ENCODE data around the gene PLEKHB2. TPM values are rescaled to one million over a fixed set of nuclear protein-coding genes. Genes with fewer than 3 reads are reported as not detected.

Gene PLEKHB2
- total and polyA plus RNA-seq, 2 donors from 2014 or later: 85.4 to 110 TPM

GRCh38 chr2:131152074-131152473, 46.9 kb downstream of the PLEKHB2 start:
- DNase-seq (peak in 4 of 5 donors; percentile 30 to 70 (median 34)), FAIRE-seq (no peak)
- Histone ChIP-seq H3K4me1 (ENCODE audit: control insufficient read depth in 2 of 3, insufficient read depth in 2 of 3, low read depth in 1 of 3, low read length in 3 of 3) (no peaks in the 10 kb centered on the region), H3K27me3 (ENCODE audit: control insufficient read depth, insufficient read depth, low read length) (no peaks in the 10 kb centered on the region), H3K36me3 (ENCODE audit: control insufficient read depth in 2 of 3, insufficient read depth in 3 of 3, low read length in 3 of 3) (peaks cover 0 to 24% (median 8%) of the 10 kb centered on the region in 3 donors), H3K9me3 (ENCODE audit: control insufficient read depth in 2 of 3, insufficient read depth in 1 of 3, low read length in 3 of 3) (no peaks in the 10 kb centered on the region), H3K27ac (ENCODE audit: low read depth in 2 of 2, low read length in 2 of 2) (no peak overlapping the region), H3K9ac (ENCODE audit: low read length in 3 of 3) (no peak overlapping the region), H3K4me3 (ENCODE audit: low read length in 3 of 3) (no peak overlapping the region)
- TF ChIP-seq CTCF (IDR thresholded peaks at IDR 0.05; ENCODE audit: borderline replicate concordance, extremely low read depth, insufficient read depth): no peak
- intact Hi-C loops (cut with DNase I): no loop called here

GRCh38 chr2:131153529-131153928, 48.4 kb downstream of the PLEKHB2 start:
- DNase-seq (no peak), FAIRE-seq (no peak)
- H3K27ac ChIP-seq (ENCODE audit: low read depth in 2 of 2, low read length in 2 of 2): no peak overlapping the region
- TF ChIP-seq CTCF (IDR thresholded peaks at IDR 0.05; ENCODE audit: borderline replicate concordance, extremely low read depth, insufficient read depth): no peak
- no peaks in the 10 kb centered on the region for H3K9me3 ChIP-seq (ENCODE audit: control insufficient read depth in 2 of 3, insufficient read depth in 1 of 3, low read length in 3 of 3)
- H3K27me3 ChIP-seq (ENCODE audit: control insufficient read depth, insufficient read depth, low read length): no peaks in the 10 kb centered on the region
- H3K9ac ChIP-seq (ENCODE audit: low read length in 3 of 3): no peak overlapping the region
- peaks cover 0 to 15% (median 5%) of the 10 kb centered on the region in 3 donors for H3K36me3 ChIP-seq (ENCODE audit: control insufficient read depth in 2 of 3, insufficient read depth in 3 of 3, low read length in 3 of 3)
- no peak overlapping the region for H3K4me3 ChIP-seq (ENCODE audit: low read length in 3 of 3)
- intact Hi-C loops (cut with DNase I): no loop called here
- H3K4me1 ChIP-seq (ENCODE audit: control insufficient read depth in 2 of 3, insufficient read depth in 2 of 3, low read depth in 1 of 3, low read length in 3 of 3): no peaks in the 10 kb centered on the region

- Histone ChIP-seq H3K27me3 (ENCODE audit: control insufficient read depth, insufficient read depth, low read length) (no peaks in the 10 kb centered on the region), H3K27ac (ENCODE audit: low read depth in 2 of 2, low read length in 2 of 2) (no peak overlapping the region), H3K9ac (ENCODE audit: low read length in 3 of 3) (no peak overlapping the region), H3K4me1 (ENCODE audit: control insufficient read depth in 2 of 3, insufficient read depth in 2 of 3, low read depth in 1 of 3, low read length in 3 of 3) (no peaks in the 10 kb centered on the region), H3K9me3 (ENCODE audit: control insufficient read depth in 2 of 3, insufficient read depth in 1 of 3, low read length in 3 of 3) (no peaks in the 10 kb centered on the region), H3K36me3 (ENCODE audit: control insufficient read depth in 2 of 3, insufficient read depth in 3 of 3, low read length in 3 of 3) (peaks cover 0 to 9% (median 5%) of the 10 kb centered on the region in 3 donors), H3K4me3 (ENCODE audit: low read length in 3 of 3) (no peak overlapping the region)
- DNase-seq: peak; percentile 76 to 82 (median 78)
- FAIRE-seq: no peak
- intact Hi-C loops (cut with DNase I): no loop called here
- peak; percentile 95 for TF ChIP-seq CTCF (IDR thresholded peaks at IDR 0.05; ENCODE audit: borderline replicate concordance, extremely low read depth, insufficient read depth)
These were observed 49.0 kb downstream of the PLEKHB2 start for GRCh38 chr2:131154071-131154531.

- H3K27me3 ChIP-seq (ENCODE audit: control insufficient read depth, insufficient read depth, low read length): no peaks in the 10 kb centered on the region
- FAIRE-seq (no peak), DNase-seq (peak in 1 of 5 donors; percentile 76)
- no peak overlapping the region for H3K4me3 ChIP-seq (ENCODE audit: low read length in 3 of 3)
- H3K9me3 ChIP-seq (ENCODE audit: control insufficient read depth in 2 of 3, insufficient read depth in 1 of 3, low read length in 3 of 3): no peaks in the 10 kb centered on the region
- no peak overlapping the region for H3K27ac ChIP-seq (ENCODE audit: low read depth in 2 of 2, low read length in 2 of 2)
- H3K36me3 ChIP-seq (ENCODE audit: control insufficient read depth in 2 of 3, insufficient read depth in 3 of 3, low read length in 3 of 3): peaks cover 0 to 5% (median 3%) of the 10 kb centered on the region in 3 donors
- TF ChIP-seq CTCF (IDR thresholded peaks at IDR 0.05; ENCODE audit: borderline replicate concordance, extremely low read depth, insufficient read depth): no peak
- intact Hi-C loops (cut with DNase I): no loop called here
- no peak overlapping the region for H3K9ac ChIP-seq (ENCODE audit: low read length in 3 of 3)
- no peaks in the 10 kb centered on the region for H3K4me1 ChIP-seq (ENCODE audit: control insufficient read depth in 2 of 3, insufficient read depth in 2 of 3, low read depth in 1 of 3, low read length in 3 of 3)
These were observed 49.5 kb downstream of the PLEKHB2 start for GRCh38 chr2:131154647-131155046.

All from kidney (tissue), 14 donors.